HG03135 (cell line): ENCODE results near the gene TMLHE.
"Not testable (repeated sequence)": the region's sequence is repeated elsewhere in the genome, so short reads cannot be mapped to it uniquely, and the experiment has no call there.

ENCODE experiments used
- ATAC-seq: cut with Tn5 transposase; IDR thresholded peaks from one replicate; pipeline ENCODE4 v1.9.1; 2021; ENCODE audit warnings: mild to moderate bottlenecking, moderate library complexity; ENCODE audit not compliant: unreplicated experiment

Gene TMLHE, protein sequence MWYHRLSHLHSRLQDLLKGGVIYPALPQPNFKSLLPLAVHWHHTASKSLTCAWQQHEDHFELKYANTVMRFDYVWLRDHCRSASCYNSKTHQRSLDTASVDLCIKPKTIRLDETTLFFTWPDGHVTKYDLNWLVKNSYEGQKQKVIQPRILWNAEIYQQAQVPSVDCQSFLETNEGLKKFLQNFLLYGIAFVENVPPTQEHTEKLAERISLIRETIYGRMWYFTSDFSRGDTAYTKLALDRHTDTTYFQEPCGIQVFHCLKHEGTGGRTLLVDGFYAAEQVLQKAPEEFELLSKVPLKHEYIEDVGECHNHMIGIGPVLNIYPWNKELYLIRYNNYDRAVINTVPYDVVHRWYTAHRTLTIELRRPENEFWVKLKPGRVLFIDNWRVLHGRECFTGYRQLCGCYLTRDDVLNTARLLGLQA

DNA sequence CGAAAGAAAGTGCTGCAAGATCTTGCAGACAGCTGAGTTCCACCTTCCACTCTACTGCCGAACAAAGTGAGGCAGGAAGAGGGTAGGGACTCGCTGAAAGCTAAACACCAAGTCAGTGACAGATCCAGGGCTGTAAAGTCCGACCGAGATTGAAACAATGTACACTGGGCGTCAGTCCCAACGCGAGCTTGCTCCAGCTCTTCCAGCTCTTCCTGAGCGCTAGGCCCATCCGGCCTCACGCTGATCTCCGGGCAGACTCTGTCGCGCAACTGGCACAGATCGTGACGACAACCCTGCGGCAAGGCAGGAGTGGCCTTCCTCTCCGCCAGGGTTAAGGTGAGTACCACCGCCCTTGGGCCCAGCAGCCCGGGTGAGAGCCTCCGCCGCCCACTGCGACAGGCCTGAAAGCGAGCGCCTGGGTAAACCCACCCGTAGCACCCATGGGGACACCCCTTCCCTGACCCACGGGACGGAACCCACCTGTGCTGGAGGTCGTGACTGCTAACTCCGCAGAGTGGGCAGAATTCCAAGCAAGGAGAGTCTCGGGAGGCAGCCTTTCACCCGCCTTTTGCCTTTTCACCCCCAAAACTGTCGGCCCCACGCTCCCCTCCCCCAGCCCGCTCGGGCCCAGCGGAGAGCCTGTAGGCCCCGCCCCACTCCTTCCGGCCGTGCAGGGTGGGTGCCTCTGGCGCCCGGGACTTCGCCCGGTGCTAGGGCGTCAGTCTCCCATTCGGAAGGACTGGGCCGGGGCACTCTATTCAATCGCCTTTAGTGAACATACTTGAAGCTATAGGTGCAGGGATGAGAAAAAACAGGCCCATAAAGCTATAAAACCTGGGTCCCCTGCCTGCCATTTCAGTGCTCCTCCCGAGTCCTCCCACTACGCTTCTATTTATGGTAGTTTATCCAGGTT is at the start of gene TMLHE, which contains the start of gene SPRY3:
Gene TMLHE (minus strand): TSS at position 641 of the 913 bp plus-strand sequence. CDS start 67,676 bp downstream, outside the sequence.
Gene SPRY3 (plus strand): TSS at position 275 of the 913 bp plus-strand sequence.
- ATAC-seq: peak; percentile 84

DNA sequence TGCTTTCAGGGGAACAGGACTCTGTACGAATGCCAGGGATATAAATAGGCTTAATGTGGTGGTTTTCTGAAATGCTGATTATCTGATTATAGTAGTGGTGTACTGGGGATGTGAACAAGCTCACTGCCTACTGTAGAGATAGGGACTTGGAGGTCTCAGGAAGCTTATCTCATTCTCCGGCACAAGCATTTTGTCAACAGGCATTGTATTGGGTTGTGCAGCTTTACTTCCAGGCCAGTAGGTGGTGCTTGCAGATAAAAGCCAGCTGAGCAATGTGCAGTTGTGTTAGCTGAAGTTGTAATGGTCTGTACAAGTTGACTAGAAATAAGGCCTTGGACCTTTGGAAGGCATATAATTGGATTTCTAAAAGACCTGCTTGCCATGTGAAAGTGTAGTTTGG is 49.5 kb upstream of the TMLHE start:
- ATAC-seq: no peak

DNA sequence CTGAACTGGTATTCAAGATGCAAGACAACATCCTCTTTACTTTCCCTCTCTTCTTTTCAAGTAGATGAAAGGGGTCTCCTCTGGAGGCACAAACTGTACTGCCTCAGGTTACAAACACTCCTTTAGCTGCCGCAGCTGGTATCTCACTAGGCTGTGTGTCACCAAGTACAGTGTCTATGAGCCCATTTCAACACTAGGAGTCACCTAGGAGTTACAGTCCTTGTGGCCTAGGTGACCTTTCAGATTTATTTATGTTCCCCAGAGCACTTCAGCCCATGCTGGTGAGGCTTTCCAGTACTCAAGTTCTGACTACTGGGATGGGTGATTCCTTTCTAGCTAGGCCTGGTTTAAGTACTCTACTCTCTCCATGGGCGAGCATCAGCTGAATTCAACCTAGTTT is 32.4 kb upstream of the TMLHE start:
- no peak for ATAC-seq

DNA sequence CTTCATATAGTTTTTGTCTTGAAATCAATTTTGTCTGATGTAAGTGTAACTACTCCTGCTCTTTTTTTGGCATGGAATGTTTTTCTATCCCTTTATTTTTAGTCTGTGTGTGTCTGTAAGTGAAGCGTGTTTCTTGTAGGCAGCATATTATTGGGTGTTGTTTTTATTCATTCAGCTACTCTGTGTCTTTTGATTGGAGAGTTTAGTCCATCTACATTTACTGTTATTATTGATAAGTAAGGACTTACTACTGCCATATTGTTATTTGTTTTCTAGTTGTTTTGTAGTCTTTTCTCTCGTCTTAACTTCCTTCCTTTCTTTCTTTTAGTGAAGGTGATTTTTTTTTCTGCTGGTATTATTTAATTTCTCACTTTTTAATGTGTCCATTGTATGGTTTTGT is 30.5 kb upstream of the TMLHE start:
- no peak for ATAC-seq

DNA sequence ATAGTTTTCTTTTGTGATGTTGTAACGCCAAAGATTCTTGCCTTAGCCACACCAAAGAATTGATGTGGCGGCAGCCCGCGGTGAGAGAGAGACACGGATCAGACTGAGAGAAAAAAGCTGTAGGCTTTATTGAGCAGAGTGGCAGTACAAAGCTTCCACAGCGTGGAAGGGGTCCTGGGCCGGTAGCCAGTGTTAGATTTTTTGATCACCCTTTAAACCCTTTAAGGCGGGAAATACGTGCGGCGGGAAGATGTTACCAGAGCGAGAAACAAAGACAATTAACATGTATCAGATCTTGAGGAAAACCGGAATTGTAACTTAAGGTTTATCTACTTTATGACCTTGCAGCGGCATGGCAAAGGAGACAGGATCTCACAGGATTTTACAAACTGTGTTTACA is 28.6 kb upstream of the TMLHE start:
- not testable (repeated sequence) for ATAC-seq

DNA sequence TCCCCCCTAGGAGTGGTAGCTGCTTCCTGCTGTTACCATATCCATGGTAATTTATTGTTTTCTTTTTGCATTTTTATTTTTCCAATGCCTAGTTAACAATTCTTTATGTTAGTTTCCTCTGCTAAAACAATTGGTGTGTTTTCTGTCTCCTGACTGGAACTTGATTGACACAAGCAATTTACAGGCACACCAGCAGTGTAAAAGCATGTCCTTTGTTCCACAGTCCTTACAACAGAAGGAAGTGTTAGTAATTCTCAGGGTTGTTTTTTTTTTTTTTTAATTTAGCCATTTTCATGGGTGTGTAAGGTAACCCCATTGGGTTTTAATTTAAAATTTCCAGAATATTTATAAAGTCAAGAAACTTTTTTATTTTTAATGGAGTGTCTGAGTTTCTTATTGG is 25.0 kb upstream of the TMLHE start:
- ATAC-seq: no peak

DNA sequence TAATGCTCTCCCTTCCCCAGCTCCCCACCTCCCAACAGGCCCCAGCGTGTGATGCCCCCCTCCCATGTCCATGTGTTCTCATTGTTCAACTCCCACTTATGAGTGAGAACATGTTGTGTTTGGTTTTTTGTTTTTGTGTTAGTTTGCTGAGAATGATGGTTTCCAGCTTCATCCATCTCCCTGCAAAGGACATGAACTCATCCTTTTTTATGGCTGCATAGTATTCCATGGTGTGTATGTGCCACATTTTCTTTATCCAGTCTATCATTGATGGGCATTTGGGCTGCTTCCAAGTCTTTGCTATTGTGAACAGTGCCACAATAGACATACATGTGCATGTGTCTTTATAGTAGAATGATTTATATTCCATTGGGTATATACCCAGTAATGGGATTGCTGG is 22.3 kb upstream of the TMLHE start:
- ATAC-seq: not testable (repeated sequence)

DNA sequence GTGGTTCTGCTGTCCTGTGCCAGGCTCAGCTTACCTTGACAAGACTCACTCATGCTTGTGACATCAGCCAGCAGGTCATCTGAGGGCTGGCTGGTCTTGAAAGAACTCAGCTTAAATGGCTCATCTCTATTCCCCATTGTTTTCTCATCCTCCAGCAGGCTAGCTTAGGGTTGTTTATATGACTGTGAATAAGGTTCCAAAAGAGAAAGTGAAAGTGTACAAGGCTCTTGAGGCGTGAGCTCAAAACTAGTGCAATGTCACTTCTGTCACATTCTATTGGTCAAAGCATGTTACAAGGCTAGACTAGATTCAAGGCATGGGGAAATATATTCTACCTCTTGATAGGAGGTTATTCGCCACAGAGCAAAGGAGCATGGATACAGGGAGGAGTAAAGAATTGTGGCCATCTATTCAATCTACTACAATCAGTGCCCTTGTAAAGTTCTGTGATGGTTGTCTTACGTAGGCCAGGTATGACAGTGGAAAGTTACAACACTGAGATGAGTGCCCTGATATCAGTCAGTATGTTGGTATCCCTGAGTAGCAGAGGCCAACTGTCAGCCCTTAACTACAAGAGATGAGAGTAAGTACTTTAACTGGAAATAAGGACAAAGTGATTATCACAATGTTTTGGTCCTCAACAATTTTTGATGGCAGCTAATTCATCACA is 19.8 kb upstream of the TMLHE start:
- no peak for ATAC-seq

DNA sequence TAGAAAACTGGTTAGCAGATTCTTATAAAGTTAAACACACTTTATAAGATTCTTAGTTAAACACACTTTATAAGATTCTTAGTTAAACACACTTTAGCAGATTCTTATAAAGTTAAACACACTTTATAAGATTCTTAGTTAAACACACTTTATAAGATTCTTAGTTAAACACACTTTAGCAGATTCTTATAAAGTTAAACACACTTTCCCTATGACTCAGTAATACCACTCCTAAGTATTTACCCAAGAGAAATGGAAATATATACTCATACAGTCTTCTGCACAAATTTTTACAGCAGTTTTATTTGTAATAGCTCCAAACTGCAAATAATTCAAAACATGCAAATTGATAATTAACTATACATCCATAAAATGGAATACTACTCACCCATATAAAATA is 7.4 kb upstream of the TMLHE start:
- ATAC-seq: not testable (repeated sequence)

DNA sequence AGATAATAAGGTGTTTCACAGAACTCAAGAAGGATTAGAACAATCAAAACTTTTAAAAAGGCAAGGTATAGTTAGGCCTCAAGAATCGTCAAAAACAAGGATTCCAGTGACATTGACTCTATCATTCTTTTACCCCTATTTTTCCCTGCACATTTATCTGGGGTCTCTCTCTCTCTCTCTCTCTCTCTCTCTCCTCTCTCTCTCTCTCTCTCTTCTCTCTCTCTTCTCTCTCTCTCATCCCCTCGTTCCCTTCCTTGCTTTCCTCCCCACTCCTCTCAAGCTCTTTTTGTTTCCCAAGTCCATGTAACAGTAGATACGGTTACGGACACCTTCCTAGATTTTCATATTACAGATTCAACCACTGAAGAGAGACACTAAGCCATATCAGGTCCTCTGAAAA is 3.2 kb upstream of the TMLHE start:
- ATAC-seq: no peak

DNA sequence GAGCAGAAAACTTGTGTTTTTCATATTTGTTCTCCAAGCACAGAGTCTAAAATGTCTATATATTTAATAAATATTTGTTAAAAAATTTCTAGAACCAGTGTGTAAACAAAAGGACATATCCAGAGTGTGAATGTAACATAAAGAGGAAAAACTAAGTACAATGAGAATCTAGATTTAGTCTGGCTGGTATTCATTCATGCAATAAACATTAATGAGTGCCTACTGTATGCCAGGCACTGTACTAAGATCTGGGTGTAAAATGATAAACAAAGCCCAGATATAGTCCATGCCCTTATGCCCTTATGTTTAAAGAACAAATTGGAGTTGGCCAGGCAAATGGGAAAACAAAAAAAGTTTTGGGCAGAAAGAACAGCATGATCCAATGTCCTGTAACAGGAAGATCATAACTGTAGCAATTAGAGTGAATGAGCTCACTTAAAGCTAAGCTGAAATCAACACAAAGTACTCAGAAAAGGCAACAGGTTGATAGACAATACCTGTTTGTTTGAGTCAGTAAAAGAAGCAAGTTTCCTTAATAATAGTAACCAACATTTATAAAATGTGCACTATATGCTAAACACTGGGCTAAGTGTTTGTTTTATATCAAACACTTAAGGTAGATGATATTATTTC is 1.3 kb upstream of the TMLHE start:
- no peak for ATAC-seq

DNA sequence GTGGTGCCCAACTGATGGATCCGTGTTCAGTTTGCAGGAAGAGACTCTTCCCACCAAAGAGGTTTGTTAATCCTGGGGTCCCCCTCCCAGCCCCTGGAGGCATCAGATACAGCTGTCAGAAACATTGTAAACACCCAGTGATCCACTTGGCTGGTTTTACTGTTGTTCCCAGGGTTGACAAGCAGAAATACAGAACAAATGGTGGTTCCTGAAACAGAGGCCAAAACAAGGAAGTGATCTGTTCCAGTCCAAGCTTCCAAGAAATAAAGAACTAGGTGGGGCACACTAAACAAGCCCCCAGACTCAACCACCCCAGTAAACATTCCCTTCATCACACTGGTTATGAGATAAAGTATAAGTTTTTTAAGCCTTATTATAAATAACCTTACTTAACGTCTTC is 1.4 kb downstream of the TMLHE start:
- ATAC-seq: no peak

DNA sequence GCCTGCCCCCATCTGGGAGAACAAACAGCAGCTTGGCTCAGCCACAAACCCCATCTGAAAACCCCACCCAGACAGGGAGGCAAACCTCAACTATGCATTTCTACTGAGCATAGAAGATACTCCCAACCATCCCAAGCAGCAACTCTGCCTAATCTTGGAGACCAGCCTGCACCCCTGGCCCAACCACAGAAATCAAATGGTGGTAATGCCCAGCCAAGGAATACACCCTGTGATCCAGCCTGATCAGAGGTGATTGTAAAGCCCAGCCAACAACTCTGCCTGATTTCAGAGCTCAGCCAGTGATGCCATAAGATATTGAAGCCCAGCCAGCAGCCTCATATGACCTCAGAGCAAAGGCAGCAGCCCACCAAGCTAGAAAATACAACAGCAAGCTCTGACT is 19.8 kb downstream of the TMLHE start:
- ATAC-seq: no peak

DNA sequence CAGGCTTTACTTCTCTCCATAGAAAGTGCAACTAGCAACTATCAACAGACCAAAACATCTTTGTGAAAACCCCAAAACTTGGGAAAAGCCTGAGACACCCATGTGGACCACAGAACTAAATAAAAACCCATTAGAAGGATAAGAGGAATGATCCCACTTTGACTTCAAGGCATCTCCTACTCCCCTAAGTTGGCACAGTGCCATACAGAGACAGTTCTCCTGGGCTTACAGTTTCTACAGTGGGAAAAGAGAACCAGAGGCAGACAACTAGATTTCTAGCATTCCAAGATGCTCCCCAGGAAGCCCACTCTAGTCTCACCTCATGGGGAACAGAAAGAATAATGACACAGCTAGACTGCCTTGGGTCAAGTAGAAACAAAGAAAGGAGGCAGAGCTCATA is 20.4 kb downstream of the TMLHE start:
- ATAC-seq: no peak

DNA sequence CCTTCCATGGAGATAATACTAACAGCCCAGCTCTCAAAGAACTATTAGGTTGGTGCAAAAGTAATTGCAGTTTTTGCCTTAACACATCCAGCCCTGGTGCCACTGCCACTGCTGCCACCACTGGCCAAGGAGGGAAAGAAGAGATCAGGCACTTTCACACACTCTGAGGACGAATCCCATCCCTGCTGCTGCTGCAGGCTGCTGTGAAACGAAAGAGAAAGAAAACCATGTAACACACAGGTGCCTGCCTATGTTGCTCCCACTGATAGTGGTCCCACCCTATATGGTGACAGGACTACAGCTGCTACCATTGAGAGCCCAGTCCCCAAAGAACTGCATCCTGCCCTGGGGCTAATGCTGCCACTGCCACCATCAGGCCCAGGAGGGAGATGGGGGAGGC is 35.1 kb downstream of the TMLHE start:
- no peak for ATAC-seq

DNA sequence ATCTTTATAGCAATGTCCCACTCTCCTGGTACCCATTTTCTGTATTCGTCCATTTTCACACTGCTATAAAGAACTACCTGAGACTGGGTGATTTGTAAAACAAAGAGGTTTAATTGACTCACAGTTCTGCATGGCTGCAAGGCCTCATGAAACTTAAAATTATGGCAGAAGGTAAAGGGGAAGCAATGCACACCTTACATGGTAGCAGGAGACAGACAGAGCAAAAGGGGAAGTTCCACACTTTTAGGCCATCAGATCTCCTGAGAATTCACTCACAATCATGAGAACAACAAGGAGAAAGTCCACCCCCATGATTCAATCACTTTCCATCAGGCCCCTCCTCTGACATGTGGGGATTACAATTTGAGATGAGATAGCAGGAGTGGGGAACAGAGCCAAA is 49.7 kb downstream of the TMLHE start:
- no peak for ATAC-seq

DNA sequence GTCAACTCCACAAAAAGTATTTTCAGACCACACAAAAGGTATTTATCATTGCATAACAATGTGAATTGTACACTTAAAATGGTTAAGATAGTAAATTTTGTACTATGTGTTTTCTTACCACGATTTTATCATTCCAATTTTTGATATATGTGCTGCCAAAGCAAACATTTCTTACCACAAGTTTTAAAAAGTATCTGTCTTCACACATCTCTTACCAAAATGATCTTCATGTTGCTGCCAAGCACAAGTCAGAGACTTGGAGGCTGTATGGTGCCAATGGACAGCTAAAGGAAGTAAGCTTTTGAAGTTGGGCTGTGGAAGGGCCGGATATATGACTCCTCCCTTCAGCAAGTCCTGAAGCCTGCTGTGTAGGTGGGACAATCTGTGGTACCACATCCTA is 67.9 kb downstream of the TMLHE start:
- ATAC-seq: no peak

DNA sequence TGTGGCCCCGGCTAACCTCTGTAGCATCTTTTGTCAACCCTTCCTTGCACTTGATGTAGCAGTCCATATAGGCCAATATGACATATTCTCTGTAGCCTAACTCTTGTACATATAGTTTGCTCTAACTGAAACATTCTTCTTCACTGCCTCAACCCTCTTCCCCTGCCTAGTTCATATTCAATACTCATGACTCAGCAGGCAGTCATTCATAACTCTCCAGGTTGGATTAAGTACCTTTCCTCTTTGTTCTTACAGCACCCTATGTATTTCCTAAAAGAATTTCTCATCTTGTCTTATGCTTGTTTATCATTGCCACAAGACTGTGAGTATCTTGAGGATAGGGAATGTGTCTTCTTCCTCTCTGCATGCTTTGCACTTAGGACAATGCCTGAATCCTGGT is 76.9 kb downstream of the TMLHE start:
- no peak for ATAC-seq

DNA sequence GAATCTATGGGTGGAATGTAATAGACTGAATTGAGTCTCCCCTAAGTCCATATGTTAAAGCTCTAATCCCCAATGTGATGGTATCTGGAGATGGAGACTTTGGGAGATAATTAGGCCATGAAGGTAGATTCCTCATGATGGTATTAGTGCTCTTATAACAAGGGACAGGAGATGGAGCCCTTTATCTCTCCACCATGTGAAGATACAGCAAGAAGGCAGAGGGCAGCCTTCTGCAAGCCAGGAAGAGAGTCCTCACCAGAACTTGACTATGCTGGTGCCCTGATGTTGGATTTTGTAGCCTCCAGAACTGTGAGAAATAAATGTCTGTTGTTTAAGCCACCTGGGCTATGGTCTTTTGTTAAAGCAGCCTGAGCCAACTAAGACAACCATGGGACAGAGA is 78.0 kb downstream of the TMLHE start:
- ATAC-seq: no peak

DNA sequence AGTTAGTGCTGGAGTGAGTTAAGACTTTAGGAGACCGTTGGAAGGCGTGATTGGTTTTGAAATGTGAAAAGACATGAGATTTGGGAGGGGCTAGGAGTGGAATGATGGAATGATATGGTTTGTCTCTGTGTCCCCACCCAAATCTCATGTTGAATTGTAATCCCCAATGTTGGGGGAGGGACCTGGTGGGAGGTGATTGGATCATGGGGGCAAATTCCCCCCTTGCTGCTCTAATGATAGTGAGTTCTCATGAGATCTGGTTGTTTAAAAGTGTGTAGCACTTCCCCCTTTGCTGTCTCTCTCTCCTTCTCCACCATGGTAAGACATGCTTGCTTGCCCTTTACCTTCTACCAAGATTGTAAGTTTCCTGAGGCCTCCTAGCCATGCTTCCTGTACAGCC is 85.7 kb downstream of the TMLHE start:
- not testable (repeated sequence) for ATAC-seq

DNA sequence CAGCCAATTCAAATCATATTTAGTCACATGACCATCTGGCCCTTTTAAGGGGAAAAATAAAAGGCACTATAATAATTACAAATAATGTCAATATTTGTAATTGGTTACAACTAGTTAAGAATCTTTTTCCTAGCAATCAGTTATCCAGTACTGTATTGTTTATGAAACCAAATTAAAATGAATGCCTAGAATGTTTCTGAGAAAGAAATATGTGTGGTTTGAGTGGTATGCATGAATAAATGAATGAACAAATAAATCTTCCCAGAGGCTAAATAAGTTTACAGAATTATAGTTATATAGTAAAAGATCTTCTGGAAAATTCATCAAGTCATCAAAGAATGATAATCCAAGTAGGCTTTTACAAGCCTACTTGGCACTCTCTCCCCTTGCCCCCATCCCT is 98.5 kb downstream of the TMLHE start:
- no peak for ATAC-seq
